DMS 273 treated with DMSO at 0.1 percent for 48 hours (cell line): ENCODE data around the gene PADI4.
"Not testable (repeated sequence)": the region's sequence is repeated elsewhere in the genome, so short reads cannot be mapped to it uniquely, and the experiment has no call there.

ENCODE experiments used
- DNase-seq: peaks from one replicate; lab custom pipeline; 2025; lab: John Stamatoyannopoulos, UW

Gene PADI4

DNA sequence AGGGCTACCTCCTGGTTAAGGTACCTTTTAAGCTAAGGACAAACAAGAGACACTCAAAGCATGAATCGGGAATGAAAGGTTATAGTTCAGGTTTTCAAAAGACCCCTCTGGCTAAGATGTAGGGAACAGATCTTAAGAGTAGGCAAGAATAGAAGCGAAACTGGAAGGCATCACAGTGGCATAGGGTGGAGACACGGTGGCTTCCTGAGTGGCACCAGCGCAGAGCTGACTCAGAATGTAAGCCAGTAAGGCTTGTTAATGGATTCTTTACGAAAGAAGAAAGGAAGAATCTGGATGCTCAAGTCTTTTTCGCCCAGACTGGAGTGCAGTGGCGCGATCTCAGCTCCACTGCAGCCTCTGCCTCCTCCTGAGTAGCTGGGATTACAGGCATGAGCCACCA lies 85.2 kb downstream of the PADI4 start:
- no peak for DNase-seq

DNA sequence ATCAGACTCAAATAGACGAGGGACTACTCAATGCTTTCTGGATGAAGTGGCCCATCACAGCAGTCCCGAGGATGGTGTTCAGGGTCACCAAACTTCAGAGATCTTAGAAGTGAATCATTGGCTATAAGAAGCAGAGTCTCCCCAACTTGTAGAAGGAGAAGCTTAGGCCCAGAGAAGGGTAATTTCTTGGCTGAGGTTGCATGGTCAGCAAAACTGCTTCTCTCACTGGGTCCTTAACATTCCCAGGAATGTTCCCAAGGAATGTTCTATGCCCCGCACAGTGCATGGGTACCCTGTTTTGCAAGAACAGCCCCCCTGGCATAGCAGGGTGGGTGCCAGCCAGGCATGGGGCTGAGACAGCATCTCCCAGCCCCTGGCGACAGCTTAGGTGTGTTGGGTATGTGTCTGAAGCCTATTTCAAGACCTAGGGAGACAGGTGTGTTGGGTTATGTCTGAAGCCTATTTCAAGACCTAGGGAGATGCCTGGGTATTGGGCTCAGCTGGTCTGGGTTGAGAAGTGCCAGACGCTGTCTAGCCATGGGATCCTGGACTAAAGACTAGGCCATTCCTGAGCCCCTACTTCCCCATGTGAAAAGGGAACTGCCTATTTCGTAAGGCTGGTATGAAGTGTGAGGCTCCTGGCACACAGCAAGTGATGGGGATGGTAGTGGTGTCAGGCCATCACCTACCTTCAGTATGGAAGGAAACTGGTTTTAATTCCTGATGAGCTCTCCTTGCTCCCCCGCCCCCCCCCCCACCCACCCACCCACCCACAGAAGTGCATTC lies 90.1 kb downstream of the PADI4 start:
- DNase-seq: no peak

DNA sequence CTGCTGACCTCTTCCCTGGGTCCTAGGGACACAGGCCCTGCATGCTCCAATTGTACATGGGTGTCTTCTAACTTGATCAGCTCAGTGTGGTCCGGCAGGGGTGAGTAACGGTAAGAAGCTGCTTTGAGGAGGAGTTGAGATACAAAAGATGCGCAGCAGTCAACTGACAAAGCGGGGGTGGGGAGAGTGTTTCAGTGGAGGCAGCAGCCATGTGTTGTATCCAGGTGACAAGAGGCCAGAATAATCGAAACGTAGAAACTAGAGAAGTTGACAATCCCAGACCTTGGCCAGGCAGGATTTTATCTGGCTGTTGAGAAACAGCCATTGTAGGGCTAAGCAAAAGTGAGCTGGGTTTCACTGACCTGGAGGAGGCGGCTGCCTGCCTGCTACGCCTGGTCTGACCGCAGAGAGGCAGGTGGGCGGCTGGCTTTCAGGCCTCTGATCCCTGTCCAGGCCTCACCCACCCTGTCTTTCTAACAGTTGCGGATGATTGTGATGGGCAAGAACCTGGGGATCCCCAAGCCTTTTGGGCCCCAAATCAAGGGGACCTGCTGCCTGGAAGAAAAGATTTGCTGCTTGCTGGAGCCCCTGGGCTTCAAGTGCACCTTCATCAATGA lies 92.8 kb downstream of the PADI4 start:
- DNase-seq: no peak

DNA sequence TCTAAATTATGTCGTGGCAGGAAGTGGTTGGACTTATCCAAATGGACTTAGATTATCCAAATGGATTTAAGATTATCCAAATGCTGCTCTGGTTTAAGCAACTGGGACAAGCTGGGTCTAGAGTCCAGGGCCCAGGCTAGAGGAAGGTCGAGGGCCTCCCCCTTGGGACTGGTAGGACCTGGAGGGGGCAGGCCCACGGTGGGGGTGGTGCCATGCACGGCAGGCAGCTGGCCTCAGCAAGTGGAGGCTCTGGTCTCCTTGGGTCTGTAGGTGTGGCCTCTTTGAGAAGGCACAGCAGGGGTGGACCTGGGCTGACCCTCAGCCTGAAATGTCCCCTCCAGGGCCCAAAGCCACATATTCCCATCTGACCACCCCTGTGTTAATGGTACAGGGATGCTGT lies 93.8 kb downstream of the PADI4 start:
- DNase-seq: no peak

DNA sequence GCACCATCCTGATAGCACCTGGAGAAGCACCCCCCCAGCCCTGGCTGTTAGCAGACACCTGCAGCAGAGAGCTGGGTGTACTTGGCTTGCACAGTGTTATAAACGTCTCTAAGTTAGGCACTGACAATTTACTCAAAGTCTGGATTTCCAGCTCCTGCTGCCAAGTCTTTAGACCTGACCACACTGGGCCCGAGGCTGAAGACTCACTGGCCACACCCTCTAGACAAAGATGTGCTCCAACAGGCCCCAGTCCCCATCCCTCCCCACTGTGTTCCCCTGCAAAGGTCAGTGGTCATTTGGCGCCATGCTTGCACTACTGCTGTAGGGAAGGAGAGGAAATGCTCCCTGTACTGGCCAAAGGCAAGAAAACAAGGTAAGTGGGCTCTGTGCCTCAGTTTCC lies 95.1 kb downstream of the PADI4 start:
- DNase-seq: no peak

DNA sequence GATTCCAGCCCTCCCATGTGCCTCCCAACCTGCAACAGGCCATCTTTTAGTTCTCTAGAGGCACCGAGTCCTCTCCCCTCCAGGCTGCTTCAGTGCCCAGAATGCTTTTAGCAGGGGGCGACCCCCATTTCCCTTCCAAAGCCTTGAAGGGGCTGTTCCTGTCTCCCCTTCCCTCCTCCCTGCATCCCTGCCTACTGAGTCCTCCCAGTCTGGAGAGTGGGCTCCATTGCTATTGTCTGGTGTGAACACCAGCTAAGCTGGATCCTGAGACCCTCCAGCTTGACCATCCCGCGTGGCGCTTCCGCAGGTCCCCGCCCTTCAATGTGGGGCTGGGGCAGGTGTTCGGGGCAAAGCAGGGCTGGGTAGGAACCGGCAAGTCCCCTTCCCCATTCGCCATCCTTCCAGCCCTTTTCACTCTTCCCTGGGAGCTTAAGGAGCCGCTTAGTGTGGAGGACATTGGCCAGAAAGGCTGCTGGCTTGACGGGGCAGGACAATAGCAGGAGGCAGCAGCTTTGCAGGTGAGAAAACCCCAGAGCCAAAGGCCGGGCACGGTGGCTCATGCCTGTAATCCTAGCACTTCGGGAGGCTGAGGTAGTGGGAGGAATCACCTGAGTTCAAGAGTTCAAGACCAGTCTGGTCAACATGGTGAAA lies 96.2 kb downstream of the PADI4 start:
- no peak for DNase-seq

DNA sequence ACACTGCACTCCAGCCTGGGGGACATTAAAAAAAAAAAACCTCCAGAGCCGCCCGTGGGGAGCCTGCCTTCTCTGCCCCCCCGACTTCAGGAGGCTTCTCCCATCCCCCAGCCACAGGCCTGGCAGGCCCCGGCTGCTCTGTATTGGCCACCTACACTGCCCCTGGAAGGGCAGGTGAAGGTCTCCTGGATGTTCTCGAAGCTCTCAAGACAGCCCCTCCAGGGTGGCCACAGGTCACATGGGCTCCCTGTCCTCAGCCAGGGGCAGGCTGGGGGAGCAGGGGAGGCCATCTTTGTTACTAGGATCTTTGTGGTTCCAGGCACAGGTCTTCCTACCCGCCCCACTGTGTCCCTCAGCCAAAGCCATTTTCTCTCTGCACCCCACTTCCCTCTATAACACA lies 96.8 kb downstream of the PADI4 start:
- no peak for DNase-seq

DNA sequence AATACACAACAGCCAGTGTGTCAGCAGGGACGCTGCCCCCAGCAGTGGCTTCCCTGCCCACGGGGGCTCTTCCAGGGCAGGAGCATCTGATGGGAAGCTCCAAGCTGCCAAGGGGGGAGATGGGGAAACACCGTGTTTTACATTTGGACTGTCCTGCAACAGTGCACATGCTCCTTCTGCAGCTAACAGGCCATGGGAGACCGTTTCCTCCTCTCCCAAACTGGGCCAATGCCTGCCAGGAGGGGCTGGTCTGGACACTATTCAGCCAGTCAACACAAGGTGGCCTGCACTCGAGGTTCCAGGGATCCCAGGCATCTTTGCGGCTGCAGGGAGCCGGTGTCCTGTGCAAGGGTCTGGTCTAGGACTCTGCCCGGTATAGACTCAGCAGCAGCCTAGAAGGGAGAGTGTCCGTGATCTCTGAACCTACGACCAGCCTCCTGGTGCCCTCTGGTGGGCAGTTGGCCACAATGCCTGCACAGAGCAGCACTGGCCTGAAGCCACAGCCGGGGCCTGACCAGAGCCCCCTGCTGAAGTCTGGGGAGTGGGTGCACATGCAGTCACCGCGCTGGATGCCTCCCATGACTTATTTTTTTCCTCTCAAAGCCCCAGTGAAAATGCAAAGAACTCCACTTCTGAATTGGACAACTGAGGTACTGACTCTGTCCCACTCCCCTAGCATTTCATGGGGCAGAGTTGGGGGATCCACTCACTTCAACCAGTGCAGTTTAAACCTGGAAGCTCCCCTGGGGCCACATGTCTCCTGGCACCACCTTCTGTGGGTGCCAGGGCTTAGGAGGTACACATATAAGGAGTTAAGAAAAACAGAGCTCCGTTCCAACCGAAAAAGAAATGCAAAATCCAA lies 98.1 kb downstream of the PADI4 start:
- no peak for DNase-seq

DNA sequence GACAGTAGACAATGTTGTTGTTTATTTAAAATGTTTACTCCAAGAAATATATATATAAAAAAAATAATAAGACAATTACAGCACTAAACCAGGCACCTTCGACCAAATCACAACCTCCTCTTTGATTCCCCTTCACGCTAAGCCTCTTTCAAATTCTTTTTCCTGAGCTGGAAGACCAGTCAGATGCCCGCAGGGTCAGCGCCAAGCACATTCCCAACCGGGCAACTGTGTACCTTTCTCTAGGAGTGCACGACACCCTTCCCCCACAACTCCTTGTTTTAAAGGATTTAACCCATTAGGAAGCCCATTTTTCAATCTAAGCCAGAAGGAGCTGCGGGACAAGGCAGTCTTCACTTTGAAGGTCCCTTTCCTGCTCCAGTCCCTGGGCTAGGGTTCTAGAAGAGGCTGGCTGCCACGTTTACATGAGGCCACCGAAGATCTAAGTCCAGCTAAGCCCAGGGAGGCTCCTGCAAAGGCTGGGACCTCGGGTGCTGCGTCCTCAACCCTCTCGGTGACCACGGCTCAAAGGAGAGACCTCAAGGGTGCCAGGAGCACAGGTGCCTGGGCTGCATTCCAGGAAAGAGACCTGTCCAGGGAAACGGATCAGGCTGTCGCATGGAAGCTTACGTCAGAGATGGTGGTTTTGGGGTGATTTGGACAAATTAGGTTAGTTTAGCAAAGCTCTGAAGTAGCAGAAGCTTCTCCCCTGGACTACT lies 98.9 kb downstream of the PADI4 start:
- not testable (repeated sequence) for DNase-seq

DNA sequence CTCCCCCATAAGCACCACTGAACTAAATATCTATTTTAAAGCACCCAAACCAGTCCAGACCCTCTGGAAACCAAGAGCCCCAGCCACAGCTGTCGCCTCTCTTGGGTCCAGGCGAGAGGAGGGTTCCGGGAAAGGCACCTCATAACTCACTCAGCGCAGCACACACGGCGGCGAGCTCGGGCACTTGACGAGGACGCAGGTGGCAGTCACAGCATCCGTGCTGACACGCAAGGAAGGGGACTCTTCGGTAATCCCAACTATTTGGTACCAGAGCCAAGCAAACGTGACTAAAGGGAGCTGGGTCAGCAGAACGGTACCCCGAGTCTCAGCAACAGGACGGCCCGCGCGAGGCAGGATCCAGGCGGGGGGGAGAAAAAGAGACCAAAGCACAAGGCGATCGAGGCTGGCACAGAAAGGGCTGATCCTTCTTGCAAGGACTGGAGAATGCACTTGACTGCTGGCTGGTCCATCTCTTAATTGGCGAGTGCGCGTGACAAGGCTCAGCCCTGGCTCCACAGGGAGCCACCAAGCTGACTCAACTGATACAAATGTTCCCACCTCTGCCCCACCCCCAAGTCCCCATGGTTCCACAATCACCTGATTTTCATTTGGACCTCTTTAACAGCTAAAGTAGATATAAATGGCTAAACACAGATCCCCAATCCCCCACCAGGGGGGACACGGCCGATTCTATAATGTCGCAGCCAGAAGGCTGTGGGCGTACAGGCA lies 100.0 kb downstream of the PADI4 start:
- DNase-seq: not testable (repeated sequence)

DNA sequence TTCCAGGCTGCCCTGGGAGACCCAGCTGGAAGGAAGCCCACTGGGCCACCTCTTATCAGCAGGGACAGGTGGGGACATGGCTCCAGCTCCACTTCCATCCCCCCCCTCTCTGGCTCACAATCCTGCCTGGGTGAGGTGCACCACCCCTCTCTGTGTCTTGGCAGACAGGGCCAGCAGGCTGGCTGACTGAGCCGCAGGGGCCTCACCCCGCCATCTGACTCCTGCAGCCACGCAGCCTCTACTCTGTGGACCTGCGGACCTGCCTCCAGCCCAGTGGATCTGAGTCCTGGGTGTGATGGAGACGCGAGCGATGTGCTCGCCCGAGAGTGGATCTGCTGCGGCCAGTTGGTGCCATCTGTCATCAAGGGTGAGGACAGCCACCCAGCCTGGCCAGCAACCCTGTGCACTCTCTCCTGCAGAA lies 101.4 kb downstream of the PADI4 start:
- no peak for DNase-seq

DNA sequence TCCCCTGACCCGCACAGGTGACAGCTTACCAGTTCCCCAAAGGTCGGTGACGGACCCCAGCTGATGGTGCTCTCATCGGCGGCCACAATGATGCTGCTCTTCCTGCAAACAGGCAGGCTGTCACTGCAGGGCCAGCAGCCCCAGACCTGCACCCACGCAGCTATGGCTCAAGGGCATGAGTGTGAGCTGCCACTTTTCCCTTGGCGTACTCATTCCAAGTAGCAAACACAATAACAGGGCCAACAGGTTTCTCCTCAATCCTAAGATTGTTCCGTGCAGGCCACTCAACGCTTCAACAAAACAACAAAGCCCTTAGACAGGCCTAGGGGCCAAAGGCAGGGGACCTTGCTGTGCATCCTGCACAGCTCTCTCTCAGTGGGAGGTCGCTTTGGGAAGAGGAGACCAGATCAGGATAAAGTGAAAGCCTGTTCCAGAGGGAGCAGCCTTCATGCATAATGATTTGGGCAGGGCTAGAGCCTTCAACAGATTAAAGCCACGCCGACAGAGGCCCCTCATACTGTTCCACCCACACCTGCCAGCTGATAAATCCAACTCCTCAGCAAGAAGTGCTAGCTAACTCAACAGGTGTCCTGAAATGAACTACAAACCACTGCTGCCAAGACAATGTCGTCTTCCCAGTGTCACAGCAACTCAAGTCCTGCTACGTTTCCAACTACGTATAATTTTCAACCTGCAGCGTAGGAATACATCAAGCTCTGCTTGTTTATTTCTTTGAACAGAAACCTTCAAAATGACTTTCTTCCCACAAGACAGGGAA lies 104.3 kb downstream of the PADI4 start:
- DNase-seq: no peak
